Activated CD4-positive, alpha-beta T cell treated with anti-CD3 and anti-CD28 coated beads, Interleukin-2, amount 10 ng/mL, durations not matched to agents 24 days and 14 days (primary cell): ENCODE results near the gene LRP5. TPM values are rescaled to one million over a fixed set of nuclear protein-coding genes. Genes with fewer than 3 reads are reported as not detected.

Experiments
- DNase-seq: peaks from one replicate; pipeline ENCODE4 v3.0.0; 2022
- H3K27ac Mint-ChIP-seq: one replicate; pipeline ENCODE4 v1.8.0; 2022; ENCODE audit warnings: mild to moderate bottlenecking, mixed read lengths
- H3K27me3 Mint-ChIP-seq: one replicate; pipeline ENCODE4 v1.8.0; 2022; ENCODE audit warnings: mixed read lengths
- H3K36me3 Mint-ChIP-seq: one replicate; pipeline ENCODE4 v1.8.0; 2022; ENCODE audit warnings: low read depth, mild to moderate bottlenecking, mixed read lengths
- H3K4me1 Mint-ChIP-seq: one replicate; pipeline ENCODE4 v1.8.0; 2021; ENCODE audit warnings: mixed read lengths
- H3K4me3 Mint-ChIP-seq: one replicate; pipeline ENCODE4 v1.8.0; 2022; ENCODE audit warnings: mild to moderate bottlenecking, moderate library complexity, mixed read lengths
- H3K9me3 Mint-ChIP-seq: one replicate; pipeline ENCODE4 v1.8.0; 2021; ENCODE audit warnings: mixed read lengths
- intact Hi-C: fragments of 100-400 bp; cut with micrococcal nuclease; formaldehyde crosslinking; loops from one replicate; pipeline ENCODE4 v1.15.1; 2023
- total RNA-seq: library from RNA; stranded (reverse); gene quantifications from 2 replicates; pipeline ENCODE4 v1.2.3, GENCODE V29; 2022

The LRP5 gene
- total RNA-seq = 23.8 and 33.8 TPM in 2 replicates

- intact Hi-C loops = loop anchor here (1.0 to 10.0 kb wide), 2 partner anchors 28 to 73 kb away; no protein-coding TSS in a partner anchor
- Mint-ChIP-seq H3K4me1 (peaks cover 37% of the 10 kb centered on the region), H3K4me3 (peak within 1 kb of the TSS; percentile 93), H3K27me3 (peaks cover 2% of the 10 kb centered on the region), H3K9me3 (no peaks in the 10 kb centered on the region), H3K36me3 (no peaks in the 10 kb centered on the region), H3K27ac (peak within 1 kb of the TSS; percentile 83)
- DNase-seq = peak; percentile 73
Measured at GRCh38 chr11:68312117-68312779, at the start of gene LRP5. Gene LRP5 (plus strand): TSS chr11:68312591. CDS start chr11:68312715, 124 bp downstream.

- DNase-seq = no peak
- Mint-ChIP-seq H3K4me3 (no peak overlapping the region), H3K9me3 (peaks cover 4% of the 10 kb centered on the region), H3K27me3 (no peaks in the 10 kb centered on the region), H3K4me1 (peaks cover 3% of the 10 kb centered on the region), H3K27ac (no peak overlapping the region), H3K36me3 (peaks cover 41% of the 10 kb centered on the region)
- intact Hi-C loops = no loop called here
Measured at GRCh38 chr11:68263444-68264035, 48.9 kb upstream of the LRP5 start.

- Mint-ChIP-seq H3K4me3 (no peak overlapping the region), H3K36me3 (peaks cover 41% of the 10 kb centered on the region), H3K4me1 (peaks cover 5% of the 10 kb centered on the region), H3K27me3 (no peaks in the 10 kb centered on the region), H3K27ac (no peak overlapping the region), H3K9me3 (peaks cover 4% of the 10 kb centered on the region)
- intact Hi-C loops = no loop called here
- DNase-seq = no peak
Measured at GRCh38 chr11:68264244-68264643, 48.1 kb upstream of the LRP5 start.

GRCh38 chr11:68264741-68265540 lies 47.5 kb upstream of the LRP5 start:
- Mint-ChIP-seq H3K27me3 (no peaks in the 10 kb centered on the region), H3K4me1 (peaks cover 8% of the 10 kb centered on the region), H3K36me3 (peaks cover 41% of the 10 kb centered on the region), H3K4me3 (no peak overlapping the region), H3K9me3 (peaks cover 4% of the 10 kb centered on the region), H3K27ac (no peak overlapping the region)
- no peak for DNase-seq
- intact Hi-C loops = no loop called here

GRCh38 chr11:68266121-68266891 lies 46.1 kb upstream of the LRP5 start:
- peaks cover 19% of the 10 kb centered on the region for H3K4me1 Mint-ChIP-seq
- H3K27ac Mint-ChIP-seq = no peak overlapping the region
- peaks cover 4% of the 10 kb centered on the region for H3K9me3 Mint-ChIP-seq
- no peak for DNase-seq
- peaks cover 39% of the 10 kb centered on the region for H3K36me3 Mint-ChIP-seq
- H3K27me3 Mint-ChIP-seq = no peaks in the 10 kb centered on the region
- no peak overlapping the region for H3K4me3 Mint-ChIP-seq
- intact Hi-C loops = no loop called here

GRCh38 chr11:68266936-68267880 lies 45.2 kb upstream of the LRP5 start:
- Mint-ChIP-seq H3K4me3 (no peak overlapping the region), H3K9me3 (peaks cover 4% of the 10 kb centered on the region), H3K27ac (no peak overlapping the region), H3K36me3 (peaks cover 34% of the 10 kb centered on the region), H3K4me1 (peaks cover 19% of the 10 kb centered on the region), H3K27me3 (no peaks in the 10 kb centered on the region)
- intact Hi-C loops = no loop called here
- no peak for DNase-seq

GRCh38 chr11:68267881-68268240 lies 44.5 kb upstream of the LRP5 start:
- H3K4me3 Mint-ChIP-seq = no peak overlapping the region
- H3K27me3 Mint-ChIP-seq = no peaks in the 10 kb centered on the region

GRCh38 chr11:68269414-68270081 lies 42.8 kb upstream of the LRP5 start:
- Mint-ChIP-seq H3K27ac (peak overlapping the region; percentile 39), H3K36me3 (peaks cover 16% of the 10 kb centered on the region), H3K4me1 (peaks cover 29% of the 10 kb centered on the region), H3K9me3 (no peaks in the 10 kb centered on the region), H3K4me3 (peak overlapping the region; percentile 24), H3K27me3 (no peaks in the 10 kb centered on the region)
- DNase-seq = no peak
- intact Hi-C loops = no loop called here

More at GRCh38 chr11:68267881-68268240, 44.5 kb upstream of the LRP5 start:
- H3K9me3 Mint-ChIP-seq = peaks cover 4% of the 10 kb centered on the region
- DNase-seq = no peak
- no peak overlapping the region for H3K27ac Mint-ChIP-seq
- intact Hi-C loops = no loop called here
- H3K4me1 Mint-ChIP-seq = peaks cover 24% of the 10 kb centered on the region
- peaks cover 29% of the 10 kb centered on the region for H3K36me3 Mint-ChIP-seq

GRCh38 chr11:68270196-68271022 lies 42.0 kb upstream of the LRP5 start:
- intact Hi-C loops = no loop called here

GRCh38 chr11:68271023-68271780 lies 41.2 kb upstream of the LRP5 start:
- H3K4me3 Mint-ChIP-seq = peak overlapping the region; percentile 94
- H3K27me3 Mint-ChIP-seq = no peaks in the 10 kb centered on the region
- peaks cover 10% of the 10 kb centered on the region for H3K36me3 Mint-ChIP-seq
- peak overlapping the region; percentile 92 for H3K27ac Mint-ChIP-seq
- H3K9me3 Mint-ChIP-seq = no peaks in the 10 kb centered on the region
- intact Hi-C loops = no loop called here
- peak; percentile 87 for DNase-seq
- peaks cover 29% of the 10 kb centered on the region for H3K4me1 Mint-ChIP-seq

More at GRCh38 chr11:68270196-68271022, 42.0 kb upstream of the LRP5 start:
- Mint-ChIP-seq H3K27me3 (no peaks in the 10 kb centered on the region), H3K36me3 (peaks cover 10% of the 10 kb centered on the region), H3K4me1 (peaks cover 29% of the 10 kb centered on the region), H3K27ac (peak overlapping the region; percentile 59), H3K9me3 (no peaks in the 10 kb centered on the region), H3K4me3 (peak overlapping the region; percentile 94)
- no peak for DNase-seq
